Measurements from ENCODE around the gene ZNF319. TPM values are rescaled to one million over a fixed set of nuclear protein-coding genes. Genes with fewer than 3 reads are reported as not detected.

Gene ZNF319
- total RNA-seq, 1 experiment from 2014 or later = 4.3 TPM

DNA sequence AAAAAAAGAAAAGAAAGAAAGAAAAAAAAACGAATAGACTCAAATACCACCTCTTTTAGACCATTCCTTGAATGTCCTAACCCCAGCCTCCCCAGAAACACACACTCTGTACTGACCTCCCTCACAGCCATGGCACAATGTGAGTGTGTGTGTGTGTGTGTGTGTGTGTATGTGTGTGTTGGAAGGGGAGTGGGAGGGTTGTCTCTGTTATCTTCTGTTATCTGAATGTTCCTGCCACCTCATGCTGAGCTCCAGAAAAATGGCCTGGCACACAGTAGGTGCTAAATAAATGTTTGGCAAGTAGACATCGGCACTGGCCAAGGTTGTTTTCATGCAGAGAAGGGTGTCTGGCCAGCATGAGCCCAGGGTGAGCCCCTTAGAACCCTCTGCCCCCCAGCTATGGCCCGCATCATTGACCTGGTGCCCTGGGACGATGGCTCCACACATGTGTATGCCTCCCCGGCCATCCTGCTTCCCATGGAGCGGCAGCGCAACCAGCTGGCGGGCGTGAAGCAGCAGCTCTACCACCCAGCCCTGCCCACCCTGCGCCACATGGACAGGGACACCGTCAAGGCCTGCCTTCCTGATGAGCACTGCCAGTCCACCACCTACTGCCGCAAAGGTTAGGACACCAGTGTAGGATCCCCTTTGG lies 22.9 kb downstream of the ZNF319 start:
- Histone ChIP-seq H3K4me3 (no peak overlapping the region), H3K27ac (no peak overlapping the region), H3K4me1 (replicated peaks) (no peaks in the 10 kb centered on the region), H3K9me3 (replicated peaks) (no peaks in the 10 kb centered on the region), H3K27me3 (replicated peaks) (no peaks in the 10 kb centered on the region), H3K36me3 (no peaks in the 10 kb centered on the region)
- no peak for DNase-seq (ENCODE audit: low read depth in 1 of 2, low spot score in 2 of 2)

GRCh38 chr16:57976331-57976796 lies 24.1 kb downstream of the ZNF319 start:
- Histone ChIP-seq H3K4me3 (no peak overlapping the region), H3K9me3 (replicated peaks) (no peaks in the 10 kb centered on the region), H3K4me1 (replicated peaks) (no peaks in the 10 kb centered on the region), H3K36me3 (no peaks in the 10 kb centered on the region), H3K27me3 (replicated peaks) (no peaks in the 10 kb centered on the region), H3K27ac (no peak overlapping the region)
- DNase-seq (ENCODE audit: low read depth in 1 of 2, low spot score in 2 of 2) = no peak

GRCh38 chr16:57972306-57972705 lies 28.2 kb downstream of the ZNF319 start:
- no peaks in the 10 kb centered on the region for H3K36me3 ChIP-seq
- no peak overlapping the region for H3K27ac ChIP-seq
- DNase-seq (ENCODE audit: low read depth in 1 of 2, low spot score in 2 of 2) = no peak
- no peak overlapping the region for H3K4me3 ChIP-seq
- H3K4me1 ChIP-seq (replicated peaks) = no peaks in the 10 kb centered on the region
- H3K27me3 ChIP-seq (replicated peaks) = no peaks in the 10 kb centered on the region
- H3K9me3 ChIP-seq (replicated peaks) = no peaks in the 10 kb centered on the region

- no peak overlapping the region for H3K4me3 ChIP-seq
- H3K36me3 ChIP-seq = no peaks in the 10 kb centered on the region
- H3K4me1 ChIP-seq (replicated peaks) = no peaks in the 10 kb centered on the region
- H3K9me3 ChIP-seq (replicated peaks) = no peaks in the 10 kb centered on the region
- DNase-seq (ENCODE audit: low read depth in 1 of 2, low spot score in 2 of 2) = no peak
- H3K27ac ChIP-seq = no peak overlapping the region
- H3K27me3 ChIP-seq (replicated peaks) = no peaks in the 10 kb centered on the region
Observed at GRCh38 chr16:57971848-57972247, 28.6 kb downstream of the ZNF319 start.

DNA sequence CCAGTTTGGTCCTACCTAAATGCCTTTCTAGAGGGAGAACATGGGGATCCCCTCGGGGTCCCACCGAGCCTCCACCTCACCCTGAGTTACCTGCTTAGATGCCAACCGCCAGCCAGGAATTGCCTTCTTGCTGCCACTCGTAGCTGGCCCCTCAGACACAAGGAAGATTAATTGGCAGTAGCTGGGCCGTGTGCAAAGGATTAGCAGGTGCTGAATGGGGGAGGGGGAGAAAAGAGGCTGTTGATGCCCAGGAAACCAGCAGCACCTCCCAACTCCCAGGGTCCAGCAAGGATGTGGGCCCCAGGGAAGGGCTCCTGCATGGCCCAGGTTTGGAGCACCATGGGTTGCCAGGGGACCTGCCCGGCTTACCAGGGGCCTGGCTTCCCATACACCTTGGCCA lies 29.5 kb downstream of the ZNF319 start, which contains the start of gene CNGB1:
CNGB1 (minus strand) TSS at position 159 of the 400 bp plus-strand sequence. CDS start 3,842 bp downstream, outside the sequence.
- Histone ChIP-seq H3K27me3 (replicated peaks) (no peaks in the 10 kb centered on the region), H3K27ac (no peak within 1 kb of the TSS), H3K36me3 (no peaks in the 10 kb centered on the region), H3K9me3 (replicated peaks) (no peaks in the 10 kb centered on the region), H3K4me3 (no peak within 1 kb of the TSS), H3K4me1 (replicated peaks) (no peaks in the 10 kb centered on the region)
- no peak for DNase-seq (ENCODE audit: low read depth in 1 of 2, low spot score in 2 of 2)

GRCh38 chr16:57970319-57970718 lies 30.2 kb downstream of the ZNF319 start:
- H3K4me3 ChIP-seq = no peak overlapping the region
- H3K9me3 ChIP-seq (replicated peaks) = no peaks in the 10 kb centered on the region
- no peak overlapping the region for H3K27ac ChIP-seq
- H3K36me3 ChIP-seq = no peaks in the 10 kb centered on the region
- H3K4me1 ChIP-seq (replicated peaks) = no peaks in the 10 kb centered on the region
- DNase-seq (ENCODE audit: low read depth in 1 of 2, low spot score in 2 of 2) = no peak
- H3K27me3 ChIP-seq (replicated peaks) = no peaks in the 10 kb centered on the region

GRCh38 chr16:57969451-57970123 lies 30.9 kb downstream of the ZNF319 start:
- DNase-seq (ENCODE audit: low read depth in 1 of 2, low spot score in 2 of 2) = no peak
- Histone ChIP-seq H3K4me1 (replicated peaks) (no peaks in the 10 kb centered on the region), H3K4me3 (no peak overlapping the region), H3K36me3 (no peaks in the 10 kb centered on the region), H3K27me3 (replicated peaks) (no peaks in the 10 kb centered on the region), H3K27ac (no peak overlapping the region), H3K9me3 (replicated peaks) (no peaks in the 10 kb centered on the region)

DNA sequence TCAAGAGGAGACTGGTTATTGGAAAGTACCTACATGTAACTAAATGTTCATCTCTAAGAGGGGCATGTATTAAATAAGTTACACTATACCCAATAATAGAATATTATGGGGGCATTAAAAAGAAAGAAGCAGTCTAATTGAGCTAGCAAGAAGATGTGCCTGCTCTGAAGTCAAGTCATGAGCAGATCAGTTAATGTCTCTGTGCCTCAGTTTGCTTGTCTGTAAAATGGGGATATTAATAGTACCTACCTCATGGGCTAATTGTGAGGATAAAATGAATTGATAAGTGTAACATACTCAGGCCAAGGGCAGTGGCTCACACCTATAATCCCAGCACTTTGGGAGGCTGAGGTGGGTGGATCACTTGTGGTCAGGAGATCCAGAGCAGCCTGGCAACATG lies 32.6 kb downstream of the ZNF319 start:
- H3K36me3 ChIP-seq = no peaks in the 10 kb centered on the region

DNA sequence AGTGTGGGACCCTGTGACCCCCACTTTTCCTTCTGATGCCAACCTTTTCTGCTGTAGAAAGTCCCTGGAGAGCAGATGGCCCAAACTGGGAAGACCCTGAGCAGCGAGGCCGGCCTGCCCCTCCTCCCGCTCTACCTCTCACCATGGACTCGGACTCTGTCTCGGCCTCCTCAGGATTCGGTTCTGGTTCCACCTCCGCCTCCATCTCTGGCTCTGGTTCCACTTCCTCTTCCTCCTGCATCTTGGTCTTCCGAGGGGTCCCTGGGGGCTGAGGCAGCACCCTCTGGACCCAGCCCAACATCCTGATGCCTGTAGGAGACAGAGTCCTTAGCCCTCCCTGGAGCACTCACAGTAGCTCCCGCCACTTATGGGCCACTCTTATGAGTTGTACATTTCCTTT lies 33.5 kb downstream of the ZNF319 start:
- no peak for DNase-seq (ENCODE audit: low read depth in 1 of 2, low spot score in 2 of 2)
- Histone ChIP-seq H3K27me3 (replicated peaks) (no peaks in the 10 kb centered on the region), H3K9me3 (replicated peaks) (no peaks in the 10 kb centered on the region), H3K4me3 (no peak overlapping the region), H3K27ac (no peak overlapping the region), H3K4me1 (replicated peaks) (no peaks in the 10 kb centered on the region), H3K36me3 (no peaks in the 10 kb centered on the region)

More for the DNA sequence above, 32.6 kb downstream of the ZNF319 start:
- no peaks in the 10 kb centered on the region for H3K9me3 ChIP-seq (replicated peaks)
- no peaks in the 10 kb centered on the region for H3K27me3 ChIP-seq (replicated peaks)
- no peak overlapping the region for H3K27ac ChIP-seq
- no peaks in the 10 kb centered on the region for H3K4me1 ChIP-seq (replicated peaks)
- H3K4me3 ChIP-seq = no peak overlapping the region
- no peak for DNase-seq (ENCODE audit: low read depth in 1 of 2, low spot score in 2 of 2)

GRCh38 chr16:57966204-57966771 lies 34.2 kb downstream of the ZNF319 start:
- no peaks in the 10 kb centered on the region for H3K9me3 ChIP-seq (replicated peaks)
- DNase-seq (ENCODE audit: low read depth in 1 of 2, low spot score in 2 of 2) = no peak
- H3K27me3 ChIP-seq (replicated peaks) = no peaks in the 10 kb centered on the region
- no peak overlapping the region for H3K27ac ChIP-seq
- H3K36me3 ChIP-seq = no peaks in the 10 kb centered on the region
- H3K4me3 ChIP-seq = no peak overlapping the region
- no peaks in the 10 kb centered on the region for H3K4me1 ChIP-seq (replicated peaks)

DNA sequence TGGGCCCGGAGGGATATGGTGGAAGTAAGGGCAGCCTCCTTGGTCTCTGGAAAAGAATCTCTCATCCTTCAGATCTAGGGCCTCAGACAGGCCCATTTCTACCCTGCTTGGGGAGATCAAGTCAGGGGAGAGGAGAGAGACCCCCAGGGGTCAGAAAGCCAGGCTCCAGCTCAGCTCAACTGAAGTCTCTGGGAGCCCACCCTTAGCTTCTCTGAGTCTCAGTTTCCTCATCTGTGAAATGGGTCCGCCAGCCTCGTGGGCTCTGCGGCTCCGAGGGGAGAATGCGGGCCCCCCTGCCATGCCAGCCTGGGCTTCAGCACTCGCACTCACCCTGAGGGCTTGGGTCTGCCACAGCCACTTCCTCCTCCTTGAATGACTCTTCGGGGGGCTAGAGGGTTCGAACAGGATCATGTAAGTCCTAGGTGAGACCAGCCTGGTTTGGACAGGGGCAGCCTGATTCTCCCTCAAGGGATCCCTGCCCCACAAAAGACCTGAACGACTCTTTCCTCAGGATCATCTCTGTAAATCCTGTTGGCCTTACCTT lies 36.2 kb downstream of the ZNF319 start:
- no peak overlapping the region for H3K4me3 ChIP-seq
- no peaks in the 10 kb centered on the region for H3K4me1 ChIP-seq (replicated peaks)
- no peak for DNase-seq (ENCODE audit: low read depth in 1 of 2, low spot score in 2 of 2)
- H3K27ac ChIP-seq = no peak overlapping the region
- H3K27me3 ChIP-seq (replicated peaks) = no peaks in the 10 kb centered on the region
- no peaks in the 10 kb centered on the region for H3K36me3 ChIP-seq
- H3K9me3 ChIP-seq (replicated peaks) = no peaks in the 10 kb centered on the region

GRCh38 chr16:57962756-57963155 lies 37.7 kb downstream of the ZNF319 start:
- H3K27ac ChIP-seq = no peak overlapping the region
- no peak for DNase-seq (ENCODE audit: low read depth in 1 of 2, low spot score in 2 of 2)
- H3K36me3 ChIP-seq = no peaks in the 10 kb centered on the region
- no peaks in the 10 kb centered on the region for H3K9me3 ChIP-seq (replicated peaks)
- no peaks in the 10 kb centered on the region for H3K4me1 ChIP-seq (replicated peaks)
- H3K4me3 ChIP-seq = no peak overlapping the region
- no peaks in the 10 kb centered on the region for H3K27me3 ChIP-seq (replicated peaks)

DNA sequence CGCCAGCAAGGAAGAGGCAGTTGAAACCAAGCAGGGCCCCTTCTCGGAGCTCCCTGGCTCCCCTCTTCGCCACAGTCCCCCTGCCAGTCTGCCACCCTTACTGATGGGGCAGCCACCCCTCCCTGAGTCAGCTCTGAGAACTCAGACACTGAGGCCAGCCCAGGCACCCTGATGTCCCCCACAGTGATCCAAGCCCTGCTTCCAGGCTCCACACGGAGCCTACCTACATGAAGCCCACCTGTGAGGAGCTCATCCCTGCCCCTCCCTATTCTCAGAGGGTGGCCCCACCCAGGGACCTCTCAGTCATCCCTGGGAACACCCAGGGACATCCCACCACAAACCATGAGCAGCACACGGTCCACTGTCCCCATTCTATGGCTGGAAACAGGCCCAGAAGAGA lies 38.4 kb downstream of the ZNF319 start:
- Histone ChIP-seq H3K4me3 (no peak overlapping the region), H3K27me3 (replicated peaks) (no peaks in the 10 kb centered on the region), H3K36me3 (no peaks in the 10 kb centered on the region), H3K27ac (no peak overlapping the region), H3K9me3 (replicated peaks) (no peaks in the 10 kb centered on the region), H3K4me1 (replicated peaks) (no peaks in the 10 kb centered on the region)
- no peak for DNase-seq (ENCODE audit: low read depth in 1 of 2, low spot score in 2 of 2)

GRCh38 chr16:57961538-57961937 lies 38.9 kb downstream of the ZNF319 start:
- Histone ChIP-seq H3K4me3 (no peak overlapping the region), H3K4me1 (replicated peaks) (no peaks in the 10 kb centered on the region), H3K9me3 (replicated peaks) (no peaks in the 10 kb centered on the region), H3K36me3 (no peaks in the 10 kb centered on the region), H3K27me3 (replicated peaks) (no peaks in the 10 kb centered on the region), H3K27ac (no peak overlapping the region)
- DNase-seq (ENCODE audit: low read depth in 1 of 2, low spot score in 2 of 2) = no peak
